ENCODE data around the gene TAGAP.

The TAGAP gene

GRCh38 chr6:159089443-159089842 is 44.7 kb upstream of the TAGAP start:
- no peak for DNase-seq (ENCODE audit: low read depth)
- no peak for TF ChIP-seq CTCF (IDR thresholded peaks at IDR 0.05; ENCODE audit: control insufficient read depth, insufficient read depth, low read depth, low read length, missing control alignments)
- H3K4me3 ChIP-seq (ENCODE audit: control insufficient read depth, low read depth, low read length): no peak overlapping the region

GRCh38 chr6:159086033-159086618 is 41.3 kb upstream of the TAGAP start:
- no peak for TF ChIP-seq CTCF (IDR thresholded peaks at IDR 0.05; ENCODE audit: control insufficient read depth, insufficient read depth, low read depth, low read length, missing control alignments)
- no peak for DNase-seq (ENCODE audit: low read depth)
- H3K4me3 ChIP-seq (ENCODE audit: control insufficient read depth, low read depth, low read length): no peak overlapping the region

GRCh38 chr6:159085396-159085895 is 40.7 kb upstream of the TAGAP start:
- no peak for DNase-seq (ENCODE audit: low read depth)
- H3K4me3 ChIP-seq (ENCODE audit: control insufficient read depth, low read depth, low read length): no peak overlapping the region
- no peak for TF ChIP-seq CTCF (IDR thresholded peaks at IDR 0.05; ENCODE audit: control insufficient read depth, insufficient read depth, low read depth, low read length, missing control alignments)

GRCh38 chr6:159084493-159085091 is 39.8 kb upstream of the TAGAP start:
- peak; percentile 76 for DNase-seq (ENCODE audit: low read depth)
- H3K4me3 ChIP-seq (ENCODE audit: control insufficient read depth, low read depth, low read length): no peak overlapping the region
- no peak for TF ChIP-seq CTCF (IDR thresholded peaks at IDR 0.05; ENCODE audit: control insufficient read depth, insufficient read depth, low read depth, low read length, missing control alignments)

- TF ChIP-seq CTCF (IDR thresholded peaks at IDR 0.05; ENCODE audit: control insufficient read depth, insufficient read depth, low read depth, low read length, missing control alignments): no peak
- DNase-seq (ENCODE audit: low read depth): no peak
- no peak overlapping the region for H3K4me3 ChIP-seq (ENCODE audit: control insufficient read depth, low read depth, low read length)
Observed at GRCh38 chr6:159083146-159083545, 38.4 kb upstream of the TAGAP start.

- DNase-seq (ENCODE audit: low read depth): no peak
- no peak overlapping the region for H3K4me3 ChIP-seq (ENCODE audit: control insufficient read depth, low read depth, low read length)
- no peak for TF ChIP-seq CTCF (IDR thresholded peaks at IDR 0.05; ENCODE audit: control insufficient read depth, insufficient read depth, low read depth, low read length, missing control alignments)
Observed at GRCh38 chr6:159082039-159082815, 37.4 kb upstream of the TAGAP start.
